COLO829 (cell line): Measurements from ENCODE around the gene CBX8.

Source experiments
- DNase-seq: peaks from one replicate; pipeline ENCODE4 v3.0.0; 2012; ENCODE audit warnings: low spot score

CBX8 gene

DNA sequence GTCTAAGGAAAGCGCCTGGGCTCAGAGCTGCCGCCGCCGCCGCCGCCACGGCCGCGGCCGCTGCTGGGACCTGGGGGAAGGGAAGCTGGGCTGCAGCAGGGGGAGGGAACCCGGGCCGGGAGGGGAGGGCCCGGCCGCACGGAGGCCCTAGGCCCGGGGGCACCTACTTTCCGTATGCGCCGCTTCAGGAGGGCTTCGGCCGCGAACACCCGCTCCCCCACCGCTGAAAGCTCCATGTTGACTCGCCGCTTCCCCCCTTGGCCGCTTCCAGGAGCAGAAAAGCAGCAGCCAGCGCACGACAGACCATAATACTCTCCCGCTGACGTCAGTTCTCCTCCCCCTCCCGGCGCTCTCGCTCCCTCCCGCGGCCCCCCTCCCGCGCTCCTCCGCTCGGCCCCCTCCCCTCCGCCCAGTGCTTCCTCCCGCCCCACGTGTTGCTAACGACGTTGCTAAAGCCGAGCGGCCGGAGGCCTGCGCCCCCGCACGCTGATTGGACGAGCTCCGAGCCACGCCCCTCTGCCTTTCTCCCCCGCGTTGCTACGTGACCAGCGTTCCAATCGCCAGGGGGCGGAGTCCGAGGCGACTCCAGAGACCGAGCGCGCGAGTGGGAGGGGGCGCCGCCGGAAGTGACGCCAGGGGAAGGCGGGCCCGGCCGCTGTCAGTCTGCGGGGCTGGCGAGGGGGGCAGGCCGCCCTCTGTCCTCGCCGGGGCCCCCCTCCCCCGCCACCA lies at the start of gene CBX8:
Gene CBX8 (minus strand): TSS at position 315 of the 729 bp plus-strand sequence. CDS start 79 bp downstream, at position 236.
- DNase-seq = peak; percentile 98

DNA sequence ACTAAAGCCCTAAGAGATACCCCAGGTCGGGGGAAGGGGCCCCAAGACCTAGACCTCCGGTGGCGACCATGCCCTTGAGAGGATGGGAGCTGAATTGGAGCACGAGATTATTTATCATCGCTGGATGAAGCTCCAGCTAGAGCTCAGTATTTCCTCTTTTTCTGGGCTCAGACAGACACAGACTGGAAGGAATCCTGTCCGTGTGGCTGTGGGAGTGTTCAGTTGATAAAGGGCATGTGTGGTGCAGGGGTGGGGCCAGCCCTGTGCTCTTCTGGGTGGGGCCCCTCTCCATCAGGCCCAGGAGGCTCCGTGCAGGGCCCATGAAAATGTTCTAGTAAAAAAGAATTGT lies 48.7 kb upstream of the CBX8 start:
- DNase-seq = peak; percentile 66

DNA sequence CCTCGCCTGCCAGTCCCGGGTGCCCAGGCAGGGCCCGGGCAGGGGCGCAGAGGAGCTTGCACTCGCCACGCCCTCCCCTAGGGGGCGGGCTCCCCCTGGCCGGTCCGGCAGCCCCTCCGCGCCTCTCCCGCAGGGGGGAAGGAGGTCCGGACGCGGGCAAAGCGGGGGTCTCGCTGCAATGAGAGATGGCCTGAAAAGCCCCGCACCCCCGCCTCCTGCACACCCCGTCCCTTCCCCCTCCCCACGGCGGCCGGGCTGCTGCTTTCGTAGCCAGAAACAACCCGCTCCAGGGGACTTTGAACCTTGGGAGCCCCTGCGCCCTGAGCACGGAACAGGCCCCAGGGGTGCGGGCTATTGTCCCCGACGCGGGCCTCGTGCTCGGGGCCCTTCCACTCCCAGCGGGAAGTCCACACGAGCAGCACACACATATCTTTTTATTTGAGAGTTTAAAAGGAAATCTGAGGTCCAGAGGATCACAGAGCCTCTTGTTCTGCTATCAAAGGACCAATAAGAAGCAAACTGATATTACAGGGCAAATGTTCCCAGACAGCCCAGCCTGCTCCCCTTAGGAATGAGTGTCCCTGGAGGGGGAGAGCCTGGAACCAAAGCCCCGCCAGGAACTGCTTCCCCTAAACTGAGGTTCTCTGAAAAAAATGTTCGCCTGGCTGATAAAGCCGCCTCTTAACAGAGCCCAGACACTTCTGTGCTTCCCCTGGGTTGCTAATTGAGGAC lies 48.2 kb upstream of the CBX8 start:
- peak; percentile 76 for DNase-seq

DNA sequence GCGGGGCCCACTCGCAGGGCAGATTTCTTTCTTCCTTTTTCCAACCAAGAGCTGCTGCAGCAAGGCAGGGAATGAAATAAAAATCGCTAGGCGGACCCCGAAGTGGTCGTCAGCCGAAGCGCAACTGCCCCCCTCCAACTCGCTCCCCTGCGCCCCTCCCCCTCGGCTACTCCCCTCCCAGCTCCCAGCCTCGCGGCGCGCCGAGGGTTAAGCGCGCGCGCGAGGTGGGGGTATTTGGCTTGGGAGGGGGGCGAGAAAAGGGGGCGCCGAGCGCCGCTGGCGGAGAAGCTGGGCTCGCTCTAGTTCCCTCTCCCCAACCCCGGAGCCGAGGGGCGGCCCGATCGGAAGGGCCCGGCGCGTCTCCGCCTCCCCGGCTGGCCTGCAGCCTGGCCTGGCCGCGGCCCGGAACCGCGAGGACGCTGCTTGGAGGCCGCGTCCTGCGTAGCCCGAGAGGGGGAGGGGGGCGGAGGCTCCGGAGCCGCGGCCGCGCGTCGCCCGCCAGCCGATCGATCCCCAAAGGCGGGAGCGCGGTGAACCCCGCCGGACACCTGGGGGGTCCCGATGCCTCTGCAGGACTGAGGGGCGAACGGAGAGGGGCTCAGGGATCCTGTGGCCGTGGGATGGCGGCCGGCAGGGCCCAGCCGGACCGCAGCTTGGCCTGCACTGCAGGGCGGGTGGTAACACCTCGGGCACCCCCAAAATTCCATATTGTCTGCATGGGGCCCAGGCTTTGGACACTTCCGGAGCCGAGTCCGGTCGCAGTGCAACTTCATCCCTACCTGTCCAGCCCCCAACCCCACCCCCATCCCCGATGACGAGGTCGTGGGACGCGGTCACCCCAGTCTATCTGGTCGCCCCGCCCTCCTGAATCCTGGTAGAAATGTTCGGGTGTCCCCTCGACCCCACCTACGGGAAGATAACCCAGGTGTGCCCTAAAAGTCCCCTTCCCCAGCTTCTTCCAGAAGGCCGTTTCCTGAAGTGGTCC lies 47.2 kb upstream of the CBX8 start:
- DNase-seq = peak; percentile 42

DNA sequence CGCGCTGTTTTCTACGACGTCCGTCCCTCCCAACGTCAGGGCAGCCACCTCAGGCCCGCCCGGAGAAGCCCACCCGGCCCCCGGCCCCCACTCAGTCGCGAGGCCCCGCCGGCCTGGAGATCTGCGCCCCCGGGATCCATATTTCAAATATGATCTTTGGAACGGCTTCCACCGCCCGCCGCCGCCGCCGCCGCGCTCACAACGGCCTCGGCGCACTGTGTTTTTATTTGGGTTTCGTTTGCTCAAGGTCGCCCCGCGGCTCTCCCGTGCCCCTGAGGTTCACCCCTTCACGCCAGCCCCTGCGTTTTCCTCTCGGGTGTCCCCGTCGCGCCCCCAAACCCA lies 46.6 kb upstream of the CBX8 start:
- DNase-seq = no peak

DNA sequence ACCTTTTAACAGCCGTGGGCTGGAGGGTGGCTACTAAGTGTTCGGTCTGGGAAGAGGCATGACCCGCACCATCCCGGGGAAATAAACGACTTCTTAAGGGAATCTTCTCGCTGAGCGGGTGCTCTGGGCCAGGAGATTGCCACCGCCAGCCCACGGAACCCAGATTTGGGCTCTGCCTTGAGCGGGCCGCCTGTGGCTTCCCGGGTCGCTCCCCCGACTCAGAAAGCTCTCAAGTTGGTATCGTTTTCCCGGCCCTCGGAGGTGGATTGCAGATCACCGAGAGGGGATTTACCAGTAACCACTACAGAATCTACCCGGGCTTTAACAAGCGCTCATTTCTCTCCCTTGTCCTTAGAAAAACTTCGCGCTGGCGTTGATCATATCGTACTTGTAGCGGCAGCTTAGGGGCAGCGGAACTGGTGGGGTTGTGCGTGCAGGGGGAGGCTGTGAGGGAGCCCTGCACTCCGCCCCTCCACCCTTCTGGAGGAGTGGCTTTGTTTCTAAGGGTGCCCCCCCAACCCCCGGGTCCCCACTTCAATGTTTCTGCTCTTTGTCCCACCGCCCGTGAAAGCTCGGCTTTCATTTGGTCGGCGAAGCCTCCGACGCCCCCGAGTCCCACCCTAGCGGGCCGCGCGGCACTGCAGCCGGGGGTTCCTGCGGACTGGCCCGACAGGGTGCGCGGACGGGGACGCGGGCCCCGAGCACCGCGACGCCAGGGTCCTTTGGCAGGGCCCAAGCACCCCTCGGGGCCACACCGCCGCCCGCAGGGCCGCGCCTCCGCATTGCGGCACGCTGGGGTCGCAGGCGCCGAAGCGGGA lies 46.0 kb upstream of the CBX8 start:
- DNase-seq = no peak

DNA sequence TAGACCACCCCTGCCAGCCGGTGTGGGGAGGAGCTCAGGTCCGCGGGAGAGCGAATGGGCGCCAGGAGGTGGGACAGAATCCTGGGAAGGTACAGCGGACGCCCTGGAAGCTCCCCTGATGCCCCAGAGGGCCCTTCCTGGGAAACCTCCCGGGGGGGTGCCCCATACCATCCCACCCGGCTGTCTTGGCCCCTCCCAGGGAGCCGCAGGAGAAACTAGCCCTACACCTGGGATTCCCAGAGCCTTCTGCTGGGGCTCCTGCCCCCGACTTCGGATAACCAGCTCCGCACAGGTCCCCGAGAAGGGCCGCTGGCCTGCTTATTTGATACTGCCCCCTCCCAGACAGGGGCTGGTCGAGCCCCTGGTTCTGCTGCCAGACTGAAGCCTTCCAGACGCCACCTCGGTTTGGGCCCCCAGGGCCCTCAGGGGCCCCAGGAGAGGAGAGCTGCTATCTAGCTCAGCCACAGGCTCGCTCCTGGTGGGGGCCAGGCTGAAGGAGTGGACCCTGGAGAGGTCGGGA lies 45.3 kb upstream of the CBX8 start:
- no peak for DNase-seq

DNA sequence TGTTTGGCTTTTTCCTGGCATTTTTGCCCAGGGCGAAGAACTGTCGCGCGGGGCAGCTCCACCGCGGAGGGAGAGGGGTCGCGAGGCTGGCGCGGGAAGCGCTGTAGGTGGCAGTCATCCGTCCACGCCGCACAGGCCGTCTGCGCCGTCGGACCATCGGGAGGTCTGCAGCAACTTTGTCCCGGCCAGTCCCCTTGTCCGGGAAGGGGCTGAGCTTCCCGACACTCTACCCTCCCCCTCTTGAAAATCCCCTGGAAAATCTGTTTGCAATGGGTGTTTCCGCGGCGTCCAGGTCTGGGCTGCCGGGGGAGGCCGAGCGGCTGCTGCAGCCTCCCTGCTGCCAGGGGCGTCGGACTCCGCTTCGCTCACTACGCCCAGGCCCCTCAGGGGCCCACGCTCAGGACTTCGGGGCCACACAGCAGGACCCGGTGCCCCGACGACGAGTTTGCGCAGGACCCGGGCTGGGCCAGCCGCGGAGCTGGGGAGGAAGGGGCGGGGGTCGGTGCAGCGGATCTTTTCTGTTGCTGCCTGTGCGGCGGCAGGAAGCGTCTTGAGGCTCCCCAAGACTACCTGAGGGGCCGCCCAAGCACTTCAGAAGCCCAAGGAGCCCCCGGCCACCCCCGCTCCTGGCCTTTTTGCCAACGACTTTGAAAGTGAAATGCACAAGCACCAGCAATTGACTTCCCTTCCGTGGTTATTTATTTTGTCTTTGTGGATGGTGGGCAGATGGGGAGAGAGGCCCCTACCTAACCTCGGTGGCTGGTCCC lies 44.7 kb upstream of the CBX8 start:
- no peak for DNase-seq

DNA sequence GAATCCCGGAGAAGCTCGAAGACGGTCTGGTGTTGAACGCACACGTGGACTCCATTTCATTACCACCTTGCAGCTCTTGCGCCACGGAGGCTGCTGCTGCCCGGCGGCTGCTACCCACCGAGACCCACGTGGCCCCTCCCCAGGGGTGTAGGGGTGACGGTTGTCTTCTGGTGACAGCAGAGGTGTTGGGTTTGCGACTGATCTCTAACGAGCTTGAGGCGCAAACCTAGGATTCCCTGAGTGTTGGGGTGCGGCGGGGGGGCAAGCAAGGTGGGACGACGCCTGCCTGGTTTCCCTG lies 44.1 kb upstream of the CBX8 start:
- no peak for DNase-seq

DNA sequence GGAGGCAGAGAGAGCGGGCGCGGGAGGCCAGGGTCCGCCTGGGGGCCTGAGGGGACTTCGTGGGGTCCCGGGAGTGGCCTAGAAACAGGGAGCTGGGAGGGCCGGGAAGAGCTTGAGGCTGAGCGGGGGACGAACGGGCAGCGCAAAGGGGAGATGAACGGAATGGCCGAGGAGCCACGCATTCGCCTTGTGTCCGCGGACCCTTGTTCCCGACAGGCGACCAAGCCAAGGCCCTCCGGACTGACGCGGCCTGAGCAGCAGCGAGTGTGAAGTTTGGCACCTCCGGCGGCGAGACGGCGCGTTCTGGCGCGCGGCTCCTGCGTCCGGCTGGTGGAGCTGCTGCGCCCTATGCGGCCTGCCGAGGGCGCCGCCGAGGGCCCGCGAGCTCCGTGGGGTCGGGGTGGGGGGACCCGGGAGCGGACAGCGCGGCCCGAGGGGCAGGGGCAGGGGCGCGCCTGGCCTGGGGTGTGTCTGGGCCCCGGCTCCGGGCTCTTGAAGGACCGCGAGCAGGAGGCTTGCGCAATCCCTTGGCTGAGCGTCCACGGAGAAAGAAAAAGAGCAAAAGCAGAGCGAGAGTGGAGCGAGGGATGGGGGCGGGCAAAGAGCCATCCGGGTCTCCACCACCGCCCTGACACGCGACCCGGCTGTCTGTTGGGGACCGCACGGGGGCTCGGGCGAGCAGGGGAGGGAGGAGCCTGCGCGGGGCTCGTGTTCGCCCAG lies 43.6 kb upstream of the CBX8 start:
- DNase-seq = no peak

DNA sequence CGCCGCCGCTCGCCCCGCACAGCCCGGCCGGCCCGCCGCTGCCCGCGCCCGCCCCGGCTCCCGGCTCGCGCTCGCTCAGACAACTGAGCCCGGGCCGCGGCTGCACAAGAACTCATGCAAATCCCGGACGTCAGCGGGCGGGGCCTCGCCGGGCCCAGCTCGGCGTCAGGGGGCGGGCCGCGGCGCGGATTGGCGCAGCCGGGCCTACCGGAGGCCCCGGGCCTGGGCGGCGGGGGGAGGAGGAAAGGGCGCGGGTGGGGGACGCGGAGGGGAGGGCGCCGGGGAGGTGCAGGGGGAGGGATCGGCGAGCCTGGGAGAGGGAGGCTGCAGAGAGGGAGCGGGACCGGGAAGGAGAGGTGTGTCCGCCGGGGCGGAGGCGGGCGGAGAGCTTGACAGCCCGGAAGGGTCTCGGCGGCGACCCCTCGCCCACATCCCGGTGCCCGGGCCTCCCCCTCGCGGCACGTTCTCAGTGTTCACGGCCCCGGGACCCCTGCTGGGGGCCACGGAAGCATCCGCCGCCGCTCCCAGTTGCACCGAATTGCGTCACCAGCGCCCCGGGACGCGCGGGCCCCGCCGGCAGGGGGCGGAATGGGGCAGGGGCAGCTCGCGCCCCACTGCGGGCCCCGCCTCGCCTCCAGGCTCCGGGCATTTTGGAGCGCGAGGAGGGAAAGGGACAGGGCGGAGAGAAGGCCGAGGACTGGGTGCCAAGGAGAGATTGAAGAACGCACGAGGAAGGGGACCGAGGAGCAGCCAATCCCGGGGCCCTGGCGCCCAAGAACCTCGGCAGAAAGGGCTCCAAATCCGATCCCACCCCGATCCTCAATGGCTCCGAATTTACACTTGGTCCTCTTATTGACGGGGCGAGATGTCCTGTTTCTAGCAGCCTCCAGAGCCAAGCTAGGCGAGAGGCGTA lies 42.7 kb upstream of the CBX8 start, which contains the start of gene CBX4:
Gene CBX4 (minus strand): TSS at position 85 of the 913 bp plus-strand sequence. CDS start 189 bp downstream, outside the sequence.
- peak; percentile 75 for DNase-seq

DNA sequence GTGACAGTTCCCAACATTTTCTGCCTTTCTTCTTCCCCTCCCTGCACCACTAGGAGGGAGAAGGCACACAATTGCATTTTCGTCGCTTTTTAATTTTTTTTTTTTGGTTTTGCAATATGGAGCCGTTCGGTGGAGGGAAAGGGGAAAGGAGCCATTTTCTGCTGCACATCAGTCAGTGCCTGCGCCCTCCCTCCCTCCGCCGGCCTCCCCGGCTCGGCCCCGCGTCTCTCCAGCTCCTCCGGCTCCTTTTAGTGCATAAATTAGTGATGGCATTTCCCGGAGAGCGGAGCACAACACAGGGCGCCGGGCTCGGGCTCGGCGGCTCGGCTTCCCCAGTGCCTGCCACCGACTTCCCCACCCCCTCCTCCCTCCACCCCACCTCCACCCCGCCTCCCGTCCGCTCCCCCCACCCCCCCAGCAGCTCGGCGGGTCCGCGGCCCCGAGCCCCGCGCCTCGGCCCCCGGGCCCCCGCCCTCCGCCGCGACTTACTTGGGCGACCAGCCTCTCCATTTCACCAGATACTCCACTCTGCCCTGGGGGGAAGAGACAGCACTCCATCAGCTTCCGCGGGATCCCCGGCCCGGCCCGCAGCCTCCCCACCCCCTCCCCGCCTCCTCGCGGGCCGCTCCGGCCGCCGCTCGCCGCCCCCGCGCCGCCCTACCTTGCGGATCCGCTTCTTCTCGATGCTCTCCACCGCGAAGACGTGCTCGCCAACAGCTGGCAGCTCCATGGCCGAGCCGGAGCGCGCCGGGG lies 41.8 kb upstream of the CBX8 start:
- DNase-seq = no peak

DNA sequence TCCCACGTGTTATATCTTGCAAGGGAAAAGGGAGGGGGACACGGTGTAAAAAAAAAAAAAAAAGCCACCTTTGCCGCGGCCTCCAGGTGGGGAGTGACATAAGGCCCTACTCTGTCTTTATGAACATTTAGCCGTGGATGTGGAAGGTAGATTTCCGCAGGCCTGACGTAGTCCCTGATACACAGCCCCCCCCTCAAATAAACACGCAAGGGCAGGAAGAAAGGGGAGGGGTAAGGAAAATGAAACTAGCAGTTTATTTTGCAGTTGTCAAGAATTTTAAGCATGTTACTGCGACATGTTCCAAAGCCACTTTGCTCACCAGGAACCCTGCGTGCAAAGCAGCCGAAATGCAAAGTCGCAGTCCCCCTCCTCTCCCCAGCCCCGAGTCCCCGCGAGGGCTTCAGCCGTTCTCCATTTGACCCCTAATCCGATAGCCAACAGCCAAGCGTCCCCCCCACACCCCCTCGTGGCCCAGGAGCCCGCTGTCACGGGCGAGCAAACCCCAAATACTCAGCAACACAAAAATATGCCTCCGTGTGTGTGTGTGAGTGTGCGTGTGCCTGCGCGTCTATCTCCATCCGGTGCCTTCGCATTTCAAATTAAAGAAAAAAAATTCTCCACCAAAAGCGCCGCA lies 41.1 kb upstream of the CBX8 start:
- no peak for DNase-seq

DNA sequence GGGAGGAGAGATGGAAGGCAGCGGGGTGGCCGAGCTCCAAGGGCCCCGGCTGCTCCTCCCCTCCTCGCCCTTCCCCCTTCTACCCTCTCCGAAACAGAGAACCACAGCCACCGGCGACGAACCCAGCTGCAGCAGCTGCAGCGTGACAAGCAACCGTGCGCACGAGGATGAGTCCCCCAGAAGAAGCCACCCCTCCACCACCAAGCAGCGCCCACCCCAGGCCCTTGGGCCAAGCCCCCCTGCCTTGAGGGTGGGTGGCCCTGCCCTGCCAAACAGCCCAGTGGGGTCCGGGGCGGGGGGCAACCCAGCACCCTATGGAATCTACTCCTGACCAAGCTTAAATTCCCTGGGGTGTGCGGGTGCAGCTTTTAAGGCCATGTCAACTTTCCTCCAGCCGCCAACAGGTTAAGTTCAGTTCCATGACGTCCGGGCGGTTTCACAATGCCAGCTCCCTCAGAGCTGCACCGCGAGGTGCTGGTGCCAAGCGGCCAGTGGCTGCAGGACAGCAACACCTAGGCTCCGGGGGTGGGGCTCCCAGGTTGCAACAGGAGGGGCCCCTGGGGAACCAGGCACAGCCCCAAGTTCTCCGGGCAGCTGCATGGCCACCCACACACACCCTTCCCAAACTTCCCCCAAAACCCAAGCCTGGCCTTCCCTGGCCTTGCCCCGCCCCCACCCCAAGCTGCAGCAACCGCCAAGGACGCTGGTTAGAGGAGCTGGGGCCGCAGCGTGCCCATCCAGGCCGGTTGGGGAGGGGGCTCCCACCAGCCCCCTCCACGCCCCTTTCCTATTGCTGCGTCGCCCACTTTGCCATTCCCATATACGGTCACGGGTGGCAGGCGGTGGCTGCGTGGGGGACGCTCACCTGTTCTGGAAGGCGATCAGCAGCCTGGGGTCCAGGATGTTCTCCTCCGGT lies 40.4 kb upstream of the CBX8 start:
- no peak for DNase-seq

DNA sequence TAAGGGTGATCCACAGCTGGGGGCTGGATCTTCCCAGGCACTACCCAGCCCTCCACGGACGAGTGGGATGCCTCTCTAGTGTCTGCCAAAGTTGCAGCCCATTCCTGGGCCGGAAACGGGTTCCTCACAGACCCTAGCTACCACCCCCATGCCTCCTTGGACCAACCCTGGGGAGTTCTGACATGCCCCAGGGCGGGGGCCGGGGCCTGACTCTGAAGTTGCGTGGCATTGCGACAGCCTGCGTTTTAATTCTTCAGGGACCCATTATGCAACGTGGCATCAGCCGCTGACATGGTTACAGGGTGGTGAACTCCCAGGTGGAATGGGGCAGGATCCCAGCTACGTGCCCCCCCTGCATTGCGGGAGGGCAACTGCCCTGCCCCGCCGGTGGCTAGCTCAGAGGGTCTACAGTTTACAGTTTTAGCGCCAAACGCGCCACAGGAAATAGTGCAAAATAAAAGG lies 39.7 kb upstream of the CBX8 start:
- no peak for DNase-seq

DNA sequence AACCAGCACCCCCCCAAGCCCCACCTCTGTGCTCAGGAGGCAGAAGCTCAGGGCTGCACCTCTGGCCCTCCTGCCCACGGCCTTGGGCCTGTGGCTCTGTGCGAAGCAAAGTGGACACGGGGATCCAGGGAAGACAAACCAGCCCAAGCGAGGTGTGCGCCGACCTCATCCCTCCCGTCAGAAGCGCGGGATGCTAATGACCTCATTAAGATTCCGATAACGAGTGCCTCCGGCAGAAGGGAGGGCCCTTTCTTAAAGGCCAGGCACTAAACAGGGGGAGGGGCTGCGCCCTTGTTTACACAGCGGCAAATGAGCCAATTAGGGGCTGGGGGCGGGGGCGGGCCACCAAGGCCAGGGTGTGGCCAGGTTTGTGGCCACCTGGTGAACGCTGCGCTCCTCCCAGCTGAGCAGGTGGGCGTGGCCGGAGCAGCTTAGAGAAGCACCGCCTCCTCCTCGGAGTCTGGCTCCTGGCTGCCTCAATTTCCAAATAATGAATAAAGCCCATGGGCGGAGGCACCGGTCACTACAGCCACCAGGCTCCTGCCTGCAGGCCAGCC lies 39.2 kb upstream of the CBX8 start:
- no peak for DNase-seq
